ENCODE measurements around the gene COL23A1. TPM values are rescaled to one million over a fixed set of nuclear protein-coding genes. Genes with fewer than 3 reads are reported as not detected.

Gene COL23A1
- total and polyA plus RNA-seq, 2 of the 8 experiments (the other 6 are each of a cell fraction or from before 2014, with no cell fraction given) = 3.1 to 4.7 TPM

GRCh38 chr5:178547052-178547666, 43.0 kb downstream of the COL23A1 start (continued):
- TF ChIP-seq SP2 (IDR thresholded peaks at IDR 0.05; ENCODE audit: low read length) = no peak
- no peak for TF ChIP-seq JUND (IDR thresholded peaks at IDR 0.05; ENCODE audit: low read length)
- TF ChIP-seq, protein P1, sequence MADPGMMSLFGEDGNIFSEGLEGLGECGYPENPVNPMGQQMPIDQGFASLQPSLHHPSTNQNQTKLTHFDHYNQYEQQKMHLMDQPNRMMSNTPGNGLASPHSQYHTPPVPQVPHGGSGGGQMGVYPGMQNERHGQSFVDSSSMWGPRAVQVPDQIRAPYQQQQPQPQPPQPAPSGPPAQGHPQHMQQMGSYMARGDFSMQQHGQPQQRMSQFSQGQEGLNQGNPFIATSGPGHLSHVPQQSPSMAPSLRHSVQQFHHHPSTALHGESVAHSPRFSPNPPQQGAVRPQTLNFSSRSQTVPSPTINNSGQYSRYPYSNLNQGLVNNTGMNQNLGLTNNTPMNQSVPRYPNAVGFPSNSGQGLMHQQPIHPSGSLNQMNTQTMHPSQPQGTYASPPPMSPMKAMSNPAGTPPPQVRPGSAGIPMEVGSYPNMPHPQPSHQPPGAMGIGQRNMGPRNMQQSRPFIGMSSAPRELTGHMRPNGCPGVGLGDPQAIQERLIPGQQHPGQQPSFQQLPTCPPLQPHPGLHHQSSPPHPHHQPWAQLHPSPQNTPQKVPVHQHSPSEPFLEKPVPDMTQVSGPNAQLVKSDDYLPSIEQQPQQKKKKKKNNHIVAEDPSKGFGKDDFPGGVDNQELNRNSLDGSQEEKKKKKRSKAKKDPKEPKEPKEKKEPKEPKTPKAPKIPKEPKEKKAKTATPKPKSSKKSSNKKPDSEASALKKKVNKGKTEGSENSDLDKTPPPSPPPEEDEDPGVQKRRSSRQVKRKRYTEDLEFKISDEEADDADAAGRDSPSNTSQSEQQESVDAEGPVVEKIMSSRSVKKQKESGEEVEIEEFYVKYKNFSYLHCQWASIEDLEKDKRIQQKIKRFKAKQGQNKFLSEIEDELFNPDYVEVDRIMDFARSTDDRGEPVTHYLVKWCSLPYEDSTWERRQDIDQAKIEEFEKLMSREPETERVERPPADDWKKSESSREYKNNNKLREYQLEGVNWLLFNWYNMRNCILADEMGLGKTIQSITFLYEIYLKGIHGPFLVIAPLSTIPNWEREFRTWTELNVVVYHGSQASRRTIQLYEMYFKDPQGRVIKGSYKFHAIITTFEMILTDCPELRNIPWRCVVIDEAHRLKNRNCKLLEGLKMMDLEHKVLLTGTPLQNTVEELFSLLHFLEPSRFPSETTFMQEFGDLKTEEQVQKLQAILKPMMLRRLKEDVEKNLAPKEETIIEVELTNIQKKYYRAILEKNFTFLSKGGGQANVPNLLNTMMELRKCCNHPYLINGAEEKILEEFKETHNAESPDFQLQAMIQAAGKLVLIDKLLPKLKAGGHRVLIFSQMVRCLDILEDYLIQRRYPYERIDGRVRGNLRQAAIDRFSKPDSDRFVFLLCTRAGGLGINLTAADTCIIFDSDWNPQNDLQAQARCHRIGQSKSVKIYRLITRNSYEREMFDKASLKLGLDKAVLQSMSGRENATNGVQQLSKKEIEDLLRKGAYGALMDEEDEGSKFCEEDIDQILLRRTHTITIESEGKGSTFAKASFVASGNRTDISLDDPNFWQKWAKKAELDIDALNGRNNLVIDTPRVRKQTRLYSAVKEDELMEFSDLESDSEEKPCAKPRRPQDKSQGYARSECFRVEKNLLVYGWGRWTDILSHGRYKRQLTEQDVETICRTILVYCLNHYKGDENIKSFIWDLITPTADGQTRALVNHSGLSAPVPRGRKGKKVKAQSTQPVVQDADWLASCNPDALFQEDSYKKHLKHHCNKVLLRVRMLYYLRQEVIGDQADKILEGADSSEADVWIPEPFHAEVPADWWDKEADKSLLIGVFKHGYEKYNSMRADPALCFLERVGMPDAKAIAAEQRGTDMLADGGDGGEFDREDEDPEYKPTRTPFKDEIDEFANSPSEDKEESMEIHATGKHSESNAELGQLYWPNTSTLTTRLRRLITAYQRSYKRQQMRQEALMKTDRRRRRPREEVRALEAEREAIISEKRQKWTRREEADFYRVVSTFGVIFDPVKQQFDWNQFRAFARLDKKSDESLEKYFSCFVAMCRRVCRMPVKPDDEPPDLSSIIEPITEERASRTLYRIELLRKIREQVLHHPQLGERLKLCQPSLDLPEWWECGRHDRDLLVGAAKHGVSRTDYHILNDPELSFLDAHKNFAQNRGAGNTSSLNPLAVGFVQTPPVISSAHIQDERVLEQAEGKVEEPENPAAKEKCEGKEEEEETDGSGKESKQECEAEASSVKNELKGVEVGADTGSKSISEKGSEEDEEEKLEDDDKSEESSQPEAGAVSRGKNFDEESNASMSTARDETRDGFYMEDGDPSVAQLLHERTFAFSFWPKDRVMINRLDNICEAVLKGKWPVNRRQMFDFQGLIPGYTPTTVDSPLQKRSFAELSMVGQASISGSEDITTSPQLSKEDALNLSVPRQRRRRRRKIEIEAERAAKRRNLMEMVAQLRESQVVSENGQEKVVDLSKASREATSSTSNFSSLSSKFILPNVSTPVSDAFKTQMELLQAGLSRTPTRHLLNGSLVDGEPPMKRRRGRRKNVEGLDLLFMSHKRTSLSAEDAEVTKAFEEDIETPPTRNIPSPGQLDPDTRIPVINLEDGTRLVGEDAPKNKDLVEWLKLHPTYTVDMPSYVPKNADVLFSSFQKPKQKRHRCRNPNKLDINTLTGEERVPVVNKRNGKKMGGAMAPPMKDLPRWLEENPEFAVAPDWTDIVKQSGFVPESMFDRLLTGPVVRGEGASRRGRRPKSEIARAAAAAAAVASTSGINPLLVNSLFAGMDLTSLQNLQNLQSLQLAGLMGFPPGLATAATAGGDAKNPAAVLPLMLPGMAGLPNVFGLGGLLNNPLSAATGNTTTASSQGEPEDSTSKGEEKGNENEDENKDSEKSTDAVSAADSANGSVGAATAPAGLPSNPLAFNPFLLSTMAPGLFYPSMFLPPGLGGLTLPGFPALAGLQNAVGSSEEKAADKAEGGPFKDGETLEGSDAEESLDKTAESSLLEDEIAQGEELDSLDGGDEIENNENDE (IDR thresholded peaks at IDR 0.05; ENCODE audit: insufficient replicate concordance, low read length) = no peak
- TF ChIP-seq RNF2 (IDR thresholded peaks at IDR 0.05; ENCODE audit: borderline replicate concordance, low read depth, low read length, missing control alignments, poor library complexity, severe bottlenecking) = no peak

Measured in H1 (cell line).